ENCODE results near the gene PCDH11X.
"Not testable (repeated sequence)": the region's sequence is repeated elsewhere in the genome, so short reads cannot be mapped to it uniquely, and the experiment has no call there.

The PCDH11X gene

DNA sequence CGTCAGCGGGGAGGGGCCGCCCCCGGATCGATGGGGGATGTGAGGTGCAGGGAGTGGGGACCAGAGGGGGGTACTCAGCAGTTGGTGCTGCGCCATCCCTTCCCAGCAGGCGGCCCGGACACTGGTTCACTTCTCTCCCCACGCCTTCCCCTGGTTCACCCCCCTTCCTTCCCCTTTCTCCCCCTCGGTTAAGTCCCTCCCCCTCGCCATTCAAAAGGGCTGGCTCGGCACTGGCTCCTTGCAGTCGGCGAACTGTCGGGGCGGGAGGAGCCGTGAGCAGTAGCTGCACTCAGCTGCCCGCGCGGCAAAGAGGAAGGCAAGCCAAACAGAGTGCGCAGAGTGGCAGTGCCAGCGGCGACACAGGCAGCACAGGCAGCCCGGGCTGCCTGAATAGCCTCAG is at the start of gene PCDH11X:
Gene PCDH11X (plus strand): TSS at position 241 of the 400 bp plus-strand sequence. CDS start 56,130 bp downstream, outside the sequence.
- not testable (repeated sequence) for DNase-seq (ENCODE audit: low read depth in 2 of 2)

- not testable (repeated sequence) for DNase-seq (ENCODE audit: low read depth in 2 of 2)
Measured at GRCh38 chrX:91747446-91747845, 31.7 kb upstream of the PCDH11X start.

- DNase-seq (ENCODE audit: low read depth in 2 of 2): not testable (repeated sequence)
Measured at GRCh38 chrX:91753022-91753421, 26.2 kb upstream of the PCDH11X start.

GRCh38 chrX:91770619-91771488 is 8.3 kb upstream of the PCDH11X start:
- not testable (repeated sequence) for DNase-seq (ENCODE audit: low read depth in 2 of 2)

GRCh38 chrX:91773943-91774342 is 5.2 kb upstream of the PCDH11X start:
- DNase-seq (ENCODE audit: low read depth in 2 of 2): not testable (repeated sequence)

GRCh38 chrX:91780008-91780407 is 833 bp downstream of the PCDH11X start:
- DNase-seq (ENCODE audit: low read depth in 2 of 2): not testable (repeated sequence)

GRCh38 chrX:91780698-91781097 is 1.5 kb downstream of the PCDH11X start:
- DNase-seq (ENCODE audit: low read depth in 2 of 2): not testable (repeated sequence)

DNA sequence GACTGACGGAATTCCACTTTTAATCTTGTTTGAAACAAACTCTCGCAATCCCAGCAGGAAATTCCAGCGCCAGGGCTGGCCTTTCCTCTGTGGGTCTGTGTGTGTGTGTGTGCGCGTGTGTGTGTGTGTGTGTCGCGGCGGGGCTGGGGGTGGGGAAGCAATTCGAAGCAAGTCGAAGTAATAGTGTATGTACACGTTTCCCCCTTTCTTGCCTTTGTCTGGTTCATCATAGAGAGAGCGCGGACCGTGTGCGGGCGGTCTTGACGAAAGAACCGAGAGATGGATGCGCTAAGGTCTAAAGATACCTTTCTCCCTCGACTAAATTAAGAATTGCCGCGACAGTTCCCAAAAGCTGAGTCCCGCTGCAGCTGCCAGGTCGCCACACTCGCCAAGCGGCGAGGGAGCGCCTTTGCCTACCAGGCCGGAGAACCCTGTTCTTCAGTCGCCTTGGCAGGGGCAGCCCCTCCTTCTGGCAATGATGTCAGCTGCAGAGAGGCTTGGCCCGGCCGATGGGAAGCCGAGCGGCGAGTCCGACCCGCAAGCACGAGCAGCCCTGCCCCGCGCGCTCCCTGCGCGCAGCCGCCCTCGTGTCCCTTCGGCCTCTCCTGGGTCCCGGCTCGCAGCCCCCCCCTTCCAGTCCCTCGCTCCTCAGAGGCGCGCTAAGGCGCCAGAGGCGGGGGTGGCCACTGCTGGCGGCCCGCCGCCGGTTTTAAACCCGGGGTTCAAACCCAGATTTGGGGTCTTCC is 2.6 kb downstream of the PCDH11X start:
- not testable (repeated sequence) for DNase-seq (ENCODE audit: low read depth in 2 of 2)

- not testable (repeated sequence) for DNase-seq (ENCODE audit: low read depth in 2 of 2)
Measured at GRCh38 chrX:91782825-91783224, 3.6 kb downstream of the PCDH11X start.

DNA sequence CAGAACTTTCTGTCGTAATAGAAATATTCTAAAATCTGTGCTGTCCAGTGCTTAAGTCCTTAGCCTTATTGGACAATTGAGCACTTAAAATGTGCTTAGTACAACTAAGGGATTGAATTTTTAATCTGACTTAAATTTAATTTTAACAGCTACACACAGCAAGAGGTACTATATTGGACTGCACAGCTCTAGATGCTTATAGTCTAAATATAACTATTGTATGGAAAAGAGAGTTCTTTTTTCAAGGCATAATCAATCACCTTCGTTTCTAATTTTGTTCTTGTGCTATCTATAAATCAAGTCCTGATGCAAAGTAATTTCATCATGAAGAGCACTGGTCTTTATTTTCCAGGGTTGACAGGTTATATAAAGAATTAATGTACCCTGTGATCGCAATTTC is 38.4 kb downstream of the PCDH11X start:
- DNase-seq (ENCODE audit: low read depth in 2 of 2): not testable (repeated sequence)

GRCh38 chrX:91825321-91825720 is 46.1 kb downstream of the PCDH11X start:
- not testable (repeated sequence) for DNase-seq (ENCODE audit: low read depth in 2 of 2)

Data from activated CD8-positive, alpha-beta memory T cell treated with anti-CD3 and anti-CD28 coated beads for 4 hours (primary cell).